ENCODE results near the gene TRIM72. TPM values are rescaled to one million over a fixed set of nuclear protein-coding genes. Genes with fewer than 3 reads are reported as not detected.
"Not testable (repeated sequence)": the region's sequence is repeated elsewhere in the genome, so short reads cannot be mapped to it uniquely, and the experiment has no call there.

The TRIM72 gene, protein sequence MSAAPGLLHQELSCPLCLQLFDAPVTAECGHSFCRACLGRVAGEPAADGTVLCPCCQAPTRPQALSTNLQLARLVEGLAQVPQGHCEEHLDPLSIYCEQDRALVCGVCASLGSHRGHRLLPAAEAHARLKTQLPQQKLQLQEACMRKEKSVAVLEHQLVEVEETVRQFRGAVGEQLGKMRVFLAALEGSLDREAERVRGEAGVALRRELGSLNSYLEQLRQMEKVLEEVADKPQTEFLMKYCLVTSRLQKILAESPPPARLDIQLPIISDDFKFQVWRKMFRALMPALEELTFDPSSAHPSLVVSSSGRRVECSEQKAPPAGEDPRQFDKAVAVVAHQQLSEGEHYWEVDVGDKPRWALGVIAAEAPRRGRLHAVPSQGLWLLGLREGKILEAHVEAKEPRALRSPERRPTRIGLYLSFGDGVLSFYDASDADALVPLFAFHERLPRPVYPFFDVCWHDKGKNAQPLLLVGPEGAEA
- polyA plus RNA-seq (ENCODE audit: insufficient read length in 3 of 3): under 1 TPM; 0.06 to 0.07 (median 0.06) TPM

DNA sequence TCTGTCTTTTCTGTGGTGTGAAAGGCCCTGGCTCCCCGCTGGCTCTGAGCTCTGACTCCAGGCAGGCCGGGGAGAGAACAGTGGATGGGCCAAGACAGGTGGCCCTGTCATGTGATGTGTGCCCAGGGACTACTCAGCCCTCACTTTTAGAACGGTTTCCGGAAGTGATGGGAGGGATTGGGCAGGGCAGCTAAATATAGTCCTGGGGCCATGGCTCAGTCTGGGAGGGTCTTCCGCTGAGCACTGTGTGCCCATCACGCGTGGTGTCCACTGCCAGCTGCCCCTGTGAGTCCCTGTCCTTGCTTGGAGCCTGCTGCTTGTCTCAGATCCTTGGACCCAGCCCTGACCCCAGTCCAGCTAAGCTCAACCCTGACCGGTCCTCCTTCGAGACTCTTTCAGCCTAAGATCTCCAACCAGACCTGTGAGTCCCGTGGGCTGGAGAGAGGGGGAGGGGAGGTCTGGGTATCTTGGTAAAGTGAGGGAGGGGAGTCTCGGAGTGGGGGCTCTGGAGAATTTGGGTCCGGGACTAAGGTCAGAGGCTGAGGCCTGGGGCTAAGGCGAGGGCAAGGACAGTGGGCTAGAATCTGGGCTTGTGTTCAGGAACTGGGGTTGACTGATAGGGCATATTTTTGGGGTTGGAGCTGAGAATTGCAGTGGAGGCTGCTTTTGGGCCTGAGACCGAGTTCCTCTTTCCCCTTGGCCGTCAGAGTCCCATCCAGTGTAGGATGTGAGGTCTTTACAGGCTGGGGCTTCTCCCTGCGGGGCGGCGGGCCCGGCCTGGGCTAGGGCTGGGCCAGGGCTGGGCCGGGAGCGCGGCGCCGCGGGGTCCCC lies at the start of gene TRIM72:
TSS of gene TRIM72 (plus strand) at position 243 of the 831 bp plus-strand sequence. CDS start 620 bp downstream, outside the sequence.
- no peak for DNase-seq (ENCODE audit: low read depth in 3 of 3, low spot score in 2 of 3)

DNA sequence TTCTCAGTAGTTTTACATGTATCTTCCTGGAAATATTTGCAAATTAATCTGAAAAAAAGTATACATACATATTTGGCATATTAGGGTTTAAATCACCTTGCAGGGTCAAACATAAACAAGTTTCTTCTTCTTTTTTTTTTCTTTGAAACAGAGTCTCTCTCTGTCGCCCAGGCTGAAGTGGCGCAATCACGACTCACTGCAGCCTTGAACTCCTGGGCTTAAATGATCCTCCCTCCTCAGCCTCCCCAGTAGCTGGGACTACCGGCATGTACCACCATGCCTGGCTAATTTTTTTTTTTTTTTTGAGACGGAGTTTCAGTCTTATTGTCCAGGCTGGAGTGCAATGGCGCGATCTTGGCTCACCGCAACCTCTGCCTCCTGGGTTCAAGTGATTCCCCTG lies 46.6 kb upstream of the TRIM72 start:
- no peak for DNase-seq (ENCODE audit: low read depth in 3 of 3, low spot score in 2 of 3)

DNA sequence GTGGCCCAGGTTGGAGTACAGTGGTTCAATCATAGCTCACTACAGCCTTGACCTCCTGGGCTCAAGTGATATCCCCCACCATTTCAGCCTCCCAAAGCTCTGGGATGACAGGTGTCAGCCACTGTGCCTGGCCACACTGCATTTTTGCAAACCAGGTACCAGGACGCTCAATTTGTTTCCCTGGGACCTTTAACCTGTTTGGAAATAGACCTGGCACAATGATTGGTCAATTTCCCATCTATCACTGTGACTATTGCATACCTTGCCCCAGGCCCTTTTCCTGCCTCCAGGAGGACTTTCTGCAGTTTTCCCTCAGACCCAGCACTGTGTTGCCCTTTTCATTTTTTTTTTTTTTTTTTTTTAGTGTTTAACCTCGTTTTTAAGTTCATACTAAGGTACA lies 45.1 kb upstream of the TRIM72 start:
- DNase-seq (ENCODE audit: low read depth in 3 of 3, low spot score in 2 of 3): no peak

DNA sequence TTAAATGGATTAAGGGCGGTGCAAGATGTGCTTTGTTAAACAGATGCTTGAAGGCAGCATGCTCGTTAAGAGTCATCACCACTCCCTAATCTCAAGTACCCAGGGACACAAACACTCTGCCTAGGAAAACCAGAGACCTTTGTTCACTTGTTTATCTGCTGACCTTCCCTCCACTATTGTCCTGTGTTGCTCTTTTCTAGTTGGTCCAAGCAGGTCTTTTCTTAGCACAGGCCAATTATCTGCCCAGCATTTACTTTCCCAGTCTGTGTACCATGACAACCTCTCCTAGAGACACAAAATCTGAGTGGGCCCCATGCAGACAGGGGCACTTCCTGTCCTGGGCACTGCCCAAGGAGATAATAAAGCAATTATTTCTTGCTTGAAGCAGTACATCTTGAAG lies 43.9 kb upstream of the TRIM72 start:
- DNase-seq (ENCODE audit: low read depth in 3 of 3, low spot score in 2 of 3): not testable (repeated sequence)

DNA sequence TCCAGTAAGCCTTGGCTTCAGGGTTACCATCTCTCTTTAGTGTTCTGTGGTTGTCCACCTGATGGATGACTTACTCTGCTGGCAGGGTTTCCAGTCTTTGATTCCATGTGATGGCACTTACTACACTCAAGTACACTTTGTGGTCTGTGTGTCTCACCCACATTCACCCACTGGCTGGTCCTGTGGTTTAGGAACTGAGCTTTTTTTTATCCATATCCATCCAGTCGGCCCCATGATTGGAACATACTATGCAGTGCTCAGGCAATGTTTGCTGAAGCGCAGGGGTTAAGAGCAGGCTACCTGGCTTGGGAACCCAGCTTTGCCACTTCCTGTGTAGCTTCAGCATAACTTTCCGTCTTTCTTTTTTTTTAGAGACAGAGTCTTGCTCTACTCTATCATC lies 36.8 kb upstream of the TRIM72 start:
- no peak for DNase-seq (ENCODE audit: low read depth in 3 of 3, low spot score in 2 of 3)

DNA sequence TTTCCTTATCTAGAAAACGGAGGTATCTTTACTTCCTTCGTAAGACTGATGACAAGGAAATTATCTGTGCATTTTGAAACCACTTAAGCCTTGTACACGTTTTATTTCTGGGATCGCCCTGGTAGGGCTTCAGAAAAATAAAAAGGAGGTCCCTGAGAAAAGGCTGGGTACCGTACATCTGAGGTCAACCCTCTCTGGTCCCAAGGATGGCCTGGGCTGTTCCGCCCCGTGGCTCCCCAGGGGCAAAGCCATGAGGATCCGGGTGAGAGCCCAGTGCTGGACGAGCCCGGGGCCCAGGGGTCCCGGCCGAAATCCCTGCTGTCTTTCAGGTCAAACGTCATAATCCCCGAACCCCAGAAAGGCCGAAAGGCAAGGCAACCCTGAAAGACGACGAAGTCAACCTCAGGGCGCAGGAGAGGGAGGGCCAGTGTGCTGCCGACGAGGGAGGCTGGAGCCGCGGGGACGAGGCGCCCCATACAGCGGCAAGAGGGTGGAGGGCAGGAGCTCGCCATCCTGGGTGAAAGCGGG lies 34.6 kb upstream of the TRIM72 start:
- DNase-seq (ENCODE audit: low read depth in 3 of 3, low spot score in 2 of 3): no peak

DNA sequence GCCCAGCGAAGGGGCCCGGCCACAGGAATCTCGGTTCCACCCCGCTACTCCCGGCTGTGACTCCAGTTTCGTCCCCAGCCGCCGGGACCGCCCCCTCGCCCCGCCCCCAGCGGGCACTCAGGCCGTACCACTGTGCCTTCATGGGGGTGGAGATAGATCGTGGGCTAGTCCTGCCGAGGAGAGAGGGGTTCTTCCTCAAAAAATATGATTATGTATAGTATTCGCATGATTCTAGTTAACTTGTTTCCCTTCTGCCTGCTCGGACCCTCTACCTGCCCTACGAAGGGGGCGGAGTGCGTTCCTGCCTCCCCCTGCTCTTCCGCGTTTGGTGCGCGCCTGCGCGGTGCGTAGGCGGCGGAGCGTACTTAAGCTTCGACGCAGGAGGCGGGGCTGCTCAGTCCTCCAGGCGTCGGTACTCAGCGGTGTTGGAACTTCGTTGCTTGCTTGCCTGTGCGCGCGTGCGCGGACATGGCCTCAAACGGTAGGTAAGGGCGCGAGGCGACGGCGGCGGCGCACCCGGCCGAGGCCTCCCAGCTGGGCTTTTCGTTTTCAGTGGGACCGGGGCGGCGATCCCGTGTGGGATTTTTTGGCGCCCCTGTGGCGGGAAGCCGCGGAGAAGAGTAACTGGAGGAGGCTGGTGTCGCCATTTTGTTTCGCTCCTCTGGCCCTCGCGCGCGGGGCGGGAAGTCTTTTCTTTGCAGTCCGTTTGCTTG lies 34.0 kb upstream of the TRIM72 start, which contains the start of gene FUS:
TSS of gene FUS (plus strand) at position 393 of the 713 bp plus-strand sequence. CDS start at position 469, 76 bp downstream.
- DNase-seq (ENCODE audit: low read depth in 3 of 3, low spot score in 2 of 3): peak; percentile 85 to 93 (median 86)

DNA sequence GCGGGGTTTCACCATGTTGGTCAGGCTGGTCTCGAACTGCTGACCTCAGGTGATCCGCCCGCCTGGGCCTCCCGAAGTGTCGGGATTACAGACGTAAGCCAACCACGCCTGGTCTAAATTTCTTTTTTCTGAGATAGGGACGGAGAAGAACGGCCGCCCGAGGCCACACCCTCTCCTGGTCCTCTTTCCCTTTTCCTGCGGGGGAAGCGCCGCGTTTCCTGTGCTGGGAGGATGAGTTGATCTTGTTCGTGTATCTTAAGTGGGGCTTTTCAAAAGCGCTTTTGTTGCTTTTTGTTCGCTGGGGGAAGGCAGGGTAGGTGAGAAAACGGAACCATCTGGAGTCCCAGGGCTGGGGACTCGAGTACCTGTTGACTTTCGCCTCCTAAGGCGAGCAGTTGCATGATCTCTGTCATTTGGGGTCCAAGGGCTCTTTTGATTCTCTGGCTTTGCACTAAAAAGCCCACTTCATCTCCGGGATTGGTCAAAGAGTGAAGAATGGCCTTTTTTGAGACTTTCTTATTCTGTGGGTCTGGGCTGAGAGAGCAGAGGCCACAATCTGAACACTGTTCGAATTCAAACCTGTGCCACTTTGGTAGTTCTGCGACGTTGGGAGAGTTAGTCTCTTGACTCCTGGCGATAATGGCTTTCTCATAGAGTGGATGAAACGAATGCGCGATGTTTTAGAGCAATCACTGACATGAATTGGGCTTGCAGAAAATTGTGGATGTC lies 32.7 kb upstream of the TRIM72 start:
- DNase-seq (ENCODE audit: low read depth in 3 of 3, low spot score in 2 of 3): no peak

DNA sequence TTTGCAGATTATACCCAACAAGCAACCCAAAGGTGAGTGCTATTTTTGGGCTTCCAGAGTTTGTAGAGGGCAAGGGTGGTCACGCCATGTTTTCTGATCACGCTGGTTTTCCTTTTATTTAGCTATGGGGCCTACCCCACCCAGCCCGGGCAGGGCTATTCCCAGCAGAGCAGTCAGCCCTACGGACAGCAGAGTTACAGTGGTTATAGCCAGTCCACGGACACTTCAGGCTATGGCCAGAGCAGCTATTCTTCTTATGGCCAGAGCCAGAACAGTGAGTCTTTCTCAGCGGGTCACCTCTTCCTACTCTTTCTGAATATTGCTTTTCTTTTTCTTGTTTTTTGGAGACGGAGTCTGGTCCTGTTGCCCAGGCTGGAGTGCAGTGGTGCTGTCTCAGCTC lies 31.5 kb upstream of the TRIM72 start:
- DNase-seq (ENCODE audit: low read depth in 3 of 3, low spot score in 2 of 3): no peak

DNA sequence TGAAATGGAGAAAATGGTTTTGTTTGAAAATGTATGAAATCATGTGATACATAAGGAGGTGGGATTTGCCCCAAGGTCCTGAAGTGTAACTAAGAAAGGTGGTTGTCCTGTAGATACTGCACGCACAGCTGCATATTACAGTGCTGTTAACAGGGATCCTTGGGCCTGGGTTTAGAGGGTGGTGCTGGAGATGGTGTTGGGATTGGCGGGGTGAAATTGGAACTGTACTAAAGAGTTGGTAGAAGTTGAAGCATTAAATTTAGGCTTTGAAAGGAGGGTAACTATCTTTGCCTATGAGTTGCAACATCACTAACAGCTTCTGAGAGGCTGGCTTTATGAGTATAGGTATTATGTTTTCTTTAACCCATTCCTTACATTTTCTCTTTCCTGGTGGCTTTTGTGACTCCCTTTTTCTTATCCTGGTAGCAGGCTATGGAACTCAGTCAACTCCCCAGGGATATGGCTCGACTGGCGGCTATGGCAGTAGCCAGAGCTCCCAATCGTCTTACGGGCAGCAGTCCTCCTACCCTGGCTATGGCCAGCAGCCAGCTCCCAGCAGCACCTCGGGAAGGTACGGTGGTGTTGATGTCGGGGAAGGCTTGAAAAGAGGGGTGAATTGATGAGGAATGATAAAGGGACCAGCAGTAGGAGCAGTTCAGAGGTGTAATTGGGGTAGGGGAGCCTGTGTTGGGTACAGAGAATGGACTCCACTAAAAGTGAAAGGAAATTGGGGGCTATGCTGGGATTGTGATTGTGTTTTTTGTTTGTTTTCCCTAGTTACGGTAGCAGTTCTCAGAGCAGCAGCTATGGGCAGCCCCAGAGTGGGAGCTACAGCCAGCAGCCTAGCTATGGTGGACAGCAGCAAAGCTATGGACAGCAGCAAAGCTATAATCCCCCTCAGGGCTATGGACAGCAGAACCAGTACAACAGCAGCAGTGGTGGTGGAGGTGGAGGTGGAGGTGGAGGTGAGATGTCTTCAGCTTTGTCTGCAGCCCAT lies 30.2 kb upstream of the TRIM72 start:
- DNase-seq (ENCODE audit: low read depth in 3 of 3, low spot score in 2 of 3): no peak

DNA sequence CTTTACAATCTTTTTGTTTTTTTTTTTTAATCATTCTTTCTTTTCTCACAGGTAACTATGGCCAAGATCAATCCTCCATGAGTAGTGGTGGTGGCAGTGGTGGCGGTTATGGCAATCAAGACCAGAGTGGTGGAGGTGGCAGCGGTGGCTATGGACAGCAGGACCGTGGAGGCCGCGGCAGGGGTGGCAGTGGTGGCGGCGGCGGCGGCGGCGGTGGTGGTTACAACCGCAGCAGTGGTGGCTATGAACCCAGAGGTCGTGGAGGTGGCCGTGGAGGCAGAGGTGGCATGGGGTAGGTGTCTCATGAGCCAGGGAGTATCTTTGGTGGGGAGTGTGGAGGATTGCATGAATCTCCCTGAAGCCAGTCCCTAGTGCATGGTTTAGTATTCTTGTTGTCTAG lies 29.0 kb upstream of the TRIM72 start:
- no peak for DNase-seq (ENCODE audit: low read depth in 3 of 3, low spot score in 2 of 3)

DNA sequence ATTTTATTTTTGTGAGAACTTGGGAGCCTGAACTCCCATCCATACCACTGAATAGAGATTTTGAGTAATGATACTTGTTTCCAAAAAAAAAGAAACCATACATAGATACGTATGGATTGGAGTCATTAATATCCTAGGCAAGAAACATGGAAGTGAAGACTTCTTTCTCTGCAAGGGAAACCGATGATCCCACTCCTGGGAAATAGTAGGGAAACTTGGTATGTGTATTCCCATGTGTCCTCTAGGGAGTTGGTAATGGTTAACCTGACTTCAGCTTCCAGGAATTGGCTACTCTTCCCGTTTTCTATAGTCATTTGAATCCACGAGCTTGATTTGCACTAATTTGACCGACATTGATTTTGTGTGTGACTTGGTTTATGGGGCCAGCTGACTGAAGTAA lies 28.6 kb upstream of the TRIM72 start:
- DNase-seq (ENCODE audit: low read depth in 3 of 3, low spot score in 2 of 3): no peak

DNA sequence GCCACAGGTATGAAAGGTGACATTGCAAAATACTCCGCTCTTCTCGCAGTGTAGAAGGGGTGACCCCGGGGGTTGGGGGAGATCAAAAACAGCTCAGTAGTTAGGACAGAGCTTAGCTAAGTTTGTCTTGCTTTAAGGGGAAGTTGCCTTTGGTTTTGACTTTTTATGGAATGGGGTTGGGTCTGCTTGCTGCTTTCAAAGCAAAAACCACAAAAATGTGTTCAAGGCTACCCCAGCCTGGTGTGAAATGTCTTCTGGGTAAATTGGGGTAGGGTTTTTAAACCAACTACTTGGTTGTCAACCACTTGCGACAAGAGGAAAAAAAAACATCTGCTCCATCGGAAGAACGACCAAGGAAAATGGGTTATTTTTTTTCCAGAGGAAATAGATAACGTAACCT lies 27.7 kb upstream of the TRIM72 start:
- no peak for DNase-seq (ENCODE audit: low read depth in 3 of 3, low spot score in 2 of 3)

DNA sequence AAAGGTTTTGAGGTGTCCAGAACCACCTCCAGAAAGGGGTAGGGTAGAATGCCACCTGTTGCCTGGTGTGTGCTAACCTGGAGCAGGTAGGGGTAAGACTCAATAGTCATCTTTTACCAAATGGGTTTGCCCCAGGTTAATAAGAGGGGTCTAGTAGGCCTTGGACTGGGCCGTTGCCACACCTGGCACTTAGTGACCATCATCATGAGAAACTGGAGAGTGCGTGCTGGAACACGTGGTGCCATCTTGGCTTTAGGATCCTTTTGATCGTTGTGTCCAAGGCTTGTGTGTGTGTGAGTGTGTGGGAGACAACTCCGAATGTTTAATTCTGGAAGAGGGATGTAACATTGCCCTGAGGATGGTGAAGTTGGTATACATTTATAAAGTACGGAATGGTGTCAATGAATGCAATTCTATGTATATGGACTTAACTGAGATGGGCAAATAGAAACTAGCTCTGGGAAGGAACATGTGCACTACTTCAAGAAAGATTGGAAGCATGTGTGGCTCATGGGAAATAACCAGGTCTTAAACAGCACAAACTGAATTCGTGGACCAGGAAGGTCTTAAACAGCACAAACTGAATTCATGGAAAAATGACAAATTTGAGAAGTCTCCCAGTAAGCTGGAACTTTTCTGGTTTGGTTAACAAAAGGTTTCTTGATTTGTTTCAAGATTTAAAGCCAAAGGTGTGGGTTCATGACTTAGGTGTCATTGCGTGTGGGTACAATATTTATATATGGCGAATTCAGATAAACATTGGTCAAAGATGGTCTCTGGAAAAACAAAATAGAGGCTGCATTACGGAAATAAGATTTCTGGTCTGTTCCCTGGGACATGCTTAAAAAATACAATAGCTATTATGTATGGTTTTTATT lies 26.8 kb upstream of the TRIM72 start:
- no peak for DNase-seq (ENCODE audit: low read depth in 3 of 3, low spot score in 2 of 3)

DNA sequence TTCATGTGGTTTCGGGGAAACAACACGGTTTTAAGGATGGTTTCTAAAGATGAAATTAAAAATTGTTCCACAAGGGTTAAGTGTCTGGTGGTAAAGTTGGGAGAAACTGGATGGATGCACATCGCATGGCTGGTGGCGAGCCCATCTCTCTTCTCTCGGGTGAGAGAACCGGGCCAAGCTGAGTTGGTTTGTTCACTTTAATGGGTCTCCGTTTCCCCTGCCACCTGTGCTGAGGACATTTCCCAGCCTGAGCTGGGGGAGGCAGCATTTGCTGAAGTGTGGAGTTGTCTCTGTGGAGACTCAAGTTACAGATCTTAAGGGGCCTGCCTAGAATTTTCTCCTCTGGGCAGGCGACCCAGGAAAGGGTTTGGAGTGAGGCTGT lies 26.1 kb upstream of the TRIM72 start:
- DNase-seq (ENCODE audit: low read depth in 3 of 3, low spot score in 2 of 3): no peak

DNA sequence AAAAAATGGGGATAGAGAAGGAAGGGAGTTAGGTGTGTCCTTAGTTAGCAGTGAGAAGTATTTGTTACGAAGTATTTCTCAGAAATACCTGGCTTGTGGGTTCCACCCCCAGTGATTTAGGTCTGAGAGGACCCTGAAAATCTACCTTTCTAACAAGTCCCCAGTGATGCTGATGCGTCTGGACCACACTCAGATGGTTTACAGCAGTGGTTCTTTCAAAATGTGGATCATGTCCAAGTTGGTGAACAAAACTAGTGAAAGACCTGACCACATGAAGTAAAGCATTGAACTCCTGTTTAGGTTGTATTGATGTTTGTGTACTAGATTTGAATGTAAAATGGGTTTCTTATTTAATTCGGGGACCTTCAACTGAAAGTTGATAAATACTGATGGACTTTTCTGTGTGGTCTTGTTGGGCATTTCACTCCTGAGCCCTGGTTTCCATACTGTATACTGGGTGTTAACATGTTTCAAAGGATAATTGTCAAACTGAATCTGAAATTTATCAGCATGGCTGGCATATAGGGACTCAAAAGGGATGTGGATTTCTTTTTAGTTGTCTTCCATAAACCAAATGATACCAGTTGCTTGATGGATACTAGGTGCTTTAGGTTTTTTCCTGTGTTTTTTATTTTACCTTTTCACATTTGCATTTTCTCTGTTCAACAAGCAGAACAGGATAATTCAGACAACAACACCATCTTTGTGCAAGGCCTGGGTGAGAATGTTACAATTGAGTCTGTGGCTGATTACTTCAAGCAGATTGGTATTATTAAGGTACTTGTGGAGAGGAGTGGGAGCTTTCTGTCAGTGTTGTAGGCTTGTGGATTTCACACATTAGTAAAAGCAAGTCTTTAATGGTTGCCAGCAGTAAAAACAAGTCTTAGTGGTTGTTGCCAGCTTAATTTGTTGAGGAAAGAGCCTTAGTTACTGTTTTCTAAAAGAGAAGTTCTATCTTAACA lies 25.2 kb upstream of the TRIM72 start:
- no peak for DNase-seq (ENCODE audit: low read depth in 3 of 3, low spot score in 2 of 3)

DNA sequence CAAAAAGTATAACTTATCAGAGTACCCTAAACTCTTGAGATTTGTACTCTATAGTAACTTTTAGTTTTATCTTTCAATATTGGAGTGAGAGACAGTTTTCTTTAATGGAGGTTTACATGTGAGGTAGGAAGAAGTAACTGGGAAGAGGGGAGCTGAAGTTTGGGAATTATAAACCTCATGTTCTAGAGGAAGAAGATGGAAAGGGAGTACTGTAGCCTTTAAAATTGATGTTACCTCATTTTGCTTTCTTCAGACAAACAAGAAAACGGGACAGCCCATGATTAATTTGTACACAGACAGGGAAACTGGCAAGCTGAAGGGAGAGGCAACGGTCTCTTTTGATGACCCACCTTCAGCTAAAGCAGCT lies 24.5 kb upstream of the TRIM72 start:
- no peak for DNase-seq (ENCODE audit: low read depth in 3 of 3, low spot score in 2 of 3)
